Measurements from ENCODE around the gene LPIN3.

GRCh38 chr20:41308726-41309413 lies 31.8 kb upstream of the LPIN3 start:
- TF ChIP-seq POLR2AphosphoS5 (IDR thresholded peaks at IDR 0.05; ENCODE audit: low read depth, low read length), result no peak
- no peak for TF ChIP-seq TAF1 (IDR thresholded peaks at IDR 0.05; ENCODE audit: borderline replicate concordance, insufficient read depth, low read length)
- TF ChIP-seq FOXP2 (optimal IDR thresholded peaks at IDR 0.05; ENCODE audit: borderline replicate concordance, extremely low read depth, extremely low read length, insufficient read depth), result no peak

All from PFSK-1 (cell line).